Brain pericyte (primary cell): ENCODE results near the gene C12orf43.

ENCODE experiments used
- DNase-seq: peaks from one replicate; pipeline ENCODE4 v3.0.0-alpha.2; 2012; ENCODE audit warnings: low read depth, low spot score

Gene C12orf43

DNA sequence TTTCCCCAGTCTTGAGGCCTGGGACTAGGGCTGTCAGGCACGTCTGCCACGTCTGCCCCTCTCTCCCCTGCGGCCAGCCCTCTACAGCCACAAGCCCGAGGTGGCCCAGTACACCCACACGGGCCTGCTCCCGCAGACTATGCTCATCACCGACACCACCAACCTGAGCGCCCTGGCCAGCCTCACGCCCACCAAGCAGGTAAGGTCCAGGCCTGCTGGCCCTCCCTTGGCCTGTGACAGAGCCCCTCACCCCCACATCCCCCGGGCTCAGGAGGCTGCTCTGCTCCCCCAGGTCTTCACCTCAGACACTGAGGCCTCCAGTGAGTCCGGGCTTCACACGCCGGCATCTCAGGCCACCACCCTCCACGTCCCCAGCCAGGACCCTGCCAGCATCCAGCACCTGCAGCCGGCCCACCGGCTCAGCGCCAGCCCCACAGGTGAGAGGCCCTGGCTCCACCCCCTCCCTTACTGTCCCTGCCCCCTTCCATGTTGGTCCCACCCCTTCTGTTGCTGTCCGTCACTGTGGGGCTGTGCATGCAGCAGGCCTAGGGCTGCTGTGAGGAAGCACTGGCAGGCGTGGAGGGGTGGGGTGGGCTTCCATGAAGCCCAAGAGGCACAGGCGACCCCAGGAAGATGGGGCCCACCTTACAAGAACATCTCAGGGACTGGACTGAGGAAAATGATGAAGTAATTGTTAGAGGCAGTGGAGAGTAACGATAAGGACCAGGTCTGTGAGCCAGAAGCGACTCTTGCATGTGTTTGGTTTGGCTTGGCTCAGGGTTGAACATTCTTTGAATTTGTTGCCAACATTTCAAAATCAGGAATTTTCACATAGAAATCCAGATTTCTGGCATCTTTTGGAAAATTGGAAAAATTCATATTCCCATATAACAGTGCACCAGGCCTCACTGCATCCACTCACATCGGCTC, 16.8 kb downstream of the C12orf43 start:
- DNase-seq, result no peak

DNA sequence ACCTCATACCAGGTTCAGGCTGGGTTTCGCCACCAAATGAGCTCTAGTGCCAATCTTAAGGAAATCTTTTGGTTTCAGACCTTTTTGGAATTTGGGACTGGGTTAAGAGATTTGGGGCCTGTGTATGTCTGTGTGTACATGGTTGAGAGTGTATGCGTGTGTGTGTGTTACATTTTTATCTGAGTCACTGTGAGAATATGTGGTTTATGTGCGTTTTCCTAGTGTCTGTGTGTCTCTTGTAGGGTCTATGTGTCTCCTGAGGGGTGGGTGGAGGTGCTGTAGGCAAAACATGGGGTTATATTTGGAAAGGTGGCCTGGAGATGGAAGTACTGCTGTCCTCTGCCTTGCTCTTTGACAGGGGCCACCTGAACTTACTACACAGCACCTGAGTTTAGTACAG, 17.9 kb downstream of the C12orf43 start:
- DNase-seq, result no peak

DNA sequence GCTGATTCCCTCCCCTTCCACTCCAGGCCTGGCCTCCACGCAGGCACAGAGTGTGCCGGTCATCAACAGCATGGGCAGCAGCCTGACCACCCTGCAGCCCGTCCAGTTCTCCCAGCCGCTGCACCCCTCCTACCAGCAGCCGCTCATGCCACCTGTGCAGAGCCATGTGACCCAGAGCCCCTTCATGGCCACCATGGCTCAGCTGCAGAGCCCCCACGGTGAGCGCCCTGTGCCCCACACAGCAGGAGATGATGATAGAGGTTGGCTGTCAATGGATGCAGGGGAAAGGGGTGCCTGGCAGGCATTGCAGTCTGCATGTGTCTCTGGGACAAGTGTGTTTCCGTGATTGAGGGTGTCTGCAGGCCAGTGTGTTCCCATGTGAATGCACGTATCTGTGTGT, 18.8 kb downstream of the C12orf43 start:
- DNase-seq, result no peak

DNA sequence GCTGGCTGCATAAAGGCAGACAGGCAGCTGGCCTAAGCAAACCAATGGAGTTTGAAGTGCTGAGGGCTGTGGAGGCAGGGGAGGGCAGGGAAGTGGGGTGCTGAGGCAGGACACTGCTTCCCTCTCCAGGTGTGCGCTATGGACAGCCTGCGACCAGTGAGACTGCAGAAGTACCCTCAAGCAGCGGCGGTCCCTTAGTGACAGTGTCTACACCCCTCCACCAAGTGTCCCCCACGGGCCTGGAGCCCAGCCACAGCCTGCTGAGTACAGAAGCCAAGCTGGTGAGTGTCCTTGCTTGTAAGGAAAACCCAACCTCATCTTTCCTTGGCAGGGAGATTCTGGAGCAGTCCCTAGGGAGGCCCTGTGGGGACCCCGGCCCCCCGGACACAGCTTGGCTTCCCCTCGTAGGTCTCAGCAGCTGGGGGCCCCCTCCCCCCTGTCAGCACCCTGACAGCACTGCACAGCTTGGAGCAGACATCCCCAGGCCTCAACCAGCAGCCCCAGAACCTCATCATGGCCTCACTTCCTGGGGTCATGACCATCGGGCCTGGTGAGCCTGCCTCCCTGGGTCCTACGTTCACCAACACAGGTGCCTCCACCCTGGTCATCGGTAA, 20.0 kb downstream of the C12orf43 start:
- no peak for DNase-seq

DNA sequence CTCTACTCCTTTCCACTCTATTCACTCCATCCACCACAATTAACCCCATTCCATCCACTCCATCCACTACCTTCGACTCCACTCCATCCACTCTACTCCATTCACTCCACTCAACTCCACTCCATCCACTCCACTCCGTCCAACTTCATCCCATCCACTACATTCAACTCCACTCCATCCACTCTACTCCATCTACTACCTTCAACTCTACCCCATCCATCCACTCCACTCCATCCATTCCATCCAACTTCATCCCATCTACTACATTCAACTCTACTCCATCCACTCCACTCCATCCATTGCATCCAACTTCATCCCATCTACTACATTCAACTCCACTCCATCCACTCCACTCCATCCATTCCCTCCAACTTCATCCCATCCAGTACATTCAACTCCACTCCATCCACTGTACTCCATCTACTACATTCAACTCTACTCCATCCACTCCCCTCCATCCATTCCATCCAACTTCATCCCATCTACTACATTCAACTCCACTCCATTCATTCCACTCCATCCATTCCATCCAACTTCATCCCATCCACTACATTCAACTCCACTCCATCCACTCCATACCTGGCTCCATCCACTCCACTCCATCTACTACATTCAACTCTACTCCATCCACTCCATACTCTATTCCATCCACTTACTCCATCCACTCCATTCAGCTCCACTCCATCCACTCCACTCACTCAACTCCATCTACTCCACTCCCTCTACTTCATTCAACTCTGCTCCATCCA, 21.5 kb downstream of the C12orf43 start:
- DNase-seq, result no peak

DNA sequence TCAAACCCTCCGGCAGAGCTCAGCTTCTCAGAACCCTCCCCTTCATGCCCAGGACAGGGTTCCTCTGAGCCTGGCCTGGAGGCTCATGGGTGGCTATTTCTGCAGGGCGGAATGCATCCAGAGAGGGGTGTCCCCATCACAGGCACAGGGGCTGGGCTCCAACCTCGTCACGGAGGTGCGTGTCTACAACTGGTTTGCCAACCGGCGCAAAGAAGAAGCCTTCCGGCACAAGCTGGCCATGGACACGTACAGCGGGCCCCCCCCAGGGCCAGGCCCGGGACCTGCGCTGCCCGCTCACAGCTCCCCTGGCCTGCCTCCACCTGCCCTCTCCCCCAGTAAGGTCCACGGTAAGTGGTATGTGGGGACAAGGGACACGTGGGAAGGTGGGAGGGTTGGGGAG, 22.2 kb downstream of the C12orf43 start:
- no peak for DNase-seq

DNA sequence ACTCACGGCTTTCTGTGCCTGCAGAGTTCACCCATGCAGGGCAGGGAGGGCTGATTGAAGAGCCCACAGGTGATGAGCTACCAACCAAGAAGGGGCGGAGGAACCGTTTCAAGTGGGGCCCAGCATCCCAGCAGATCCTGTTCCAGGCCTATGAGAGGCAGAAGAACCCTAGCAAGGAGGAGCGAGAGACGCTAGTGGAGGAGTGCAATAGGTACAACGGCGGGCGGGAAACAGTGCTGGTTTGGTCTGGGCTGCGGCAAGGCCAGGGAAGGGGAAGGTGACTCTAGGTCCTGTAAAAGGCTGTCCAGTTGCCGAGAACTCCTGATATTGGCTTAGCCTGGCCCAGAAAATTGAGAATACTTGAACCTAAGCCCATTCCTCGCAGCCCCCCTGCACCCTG, 22.8 kb downstream of the C12orf43 start:
- DNase-seq, result no peak

DNA sequence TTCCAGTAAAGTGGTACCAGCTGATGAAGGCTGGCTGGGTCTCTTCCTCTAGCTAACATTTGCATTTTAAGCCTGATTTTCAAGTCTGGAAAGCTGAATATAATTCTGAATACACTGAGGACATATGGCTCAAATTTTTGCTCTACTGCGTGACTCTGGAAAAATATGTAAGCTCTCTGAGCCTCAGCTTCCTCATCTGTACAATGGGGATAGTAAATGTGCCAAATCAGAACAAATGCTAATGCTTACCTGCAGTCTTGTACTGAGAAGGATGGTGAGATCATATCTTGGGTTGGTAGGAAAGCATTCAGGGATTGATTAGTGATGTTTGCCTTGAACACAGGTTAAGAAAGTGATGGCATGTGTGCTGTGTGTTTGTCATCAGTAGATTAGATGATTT, 23.3 kb downstream of the C12orf43 start:
- DNase-seq, result no peak

DNA sequence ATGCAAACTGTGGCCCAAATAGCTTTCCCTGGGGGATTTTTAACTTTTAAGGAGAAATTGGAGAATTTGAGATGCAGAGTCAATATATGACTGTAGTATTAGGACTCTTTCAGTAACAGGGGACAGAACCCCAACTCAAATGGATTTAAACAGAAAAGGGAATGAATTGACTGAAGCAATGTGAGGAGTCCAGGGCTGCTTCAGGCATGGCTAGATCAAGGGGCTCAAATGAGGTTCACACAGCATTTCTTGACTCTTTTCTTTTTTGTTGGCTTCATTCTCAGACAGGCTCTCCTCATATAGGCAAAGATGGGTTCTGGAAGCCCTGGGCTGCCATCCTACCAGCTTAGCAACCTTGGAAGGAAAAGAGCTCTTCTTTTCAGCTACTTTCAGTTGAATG, 24.3 kb downstream of the C12orf43 start:
- no peak for DNase-seq

DNA sequence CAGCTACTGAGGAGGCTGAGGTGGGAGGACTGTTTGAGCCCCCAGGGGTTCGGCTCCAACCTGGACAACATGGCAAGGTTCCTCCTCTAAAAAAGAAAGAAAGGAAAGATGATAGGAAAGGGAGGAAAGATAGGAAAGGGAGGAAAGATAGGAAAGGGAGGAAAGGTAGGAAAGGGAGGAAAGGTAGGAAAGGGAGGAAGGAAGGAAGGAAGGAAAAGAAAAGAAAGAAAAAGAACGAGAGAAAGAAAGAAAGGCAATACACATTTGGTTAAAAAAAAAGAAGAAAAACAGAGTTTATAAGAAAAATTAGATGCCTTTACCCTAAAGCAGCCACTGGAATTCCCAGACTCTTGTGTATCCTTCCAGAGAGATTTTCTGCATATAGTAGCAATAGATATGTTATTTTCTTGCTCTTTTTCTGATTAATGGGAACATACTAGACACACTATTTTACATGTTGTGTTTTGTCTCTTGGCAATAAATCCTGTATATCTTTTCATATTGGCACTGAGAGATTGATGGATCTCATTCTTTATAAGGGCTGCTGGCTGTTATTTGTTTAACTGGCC, 25.7 kb downstream of the C12orf43 start:
- DNase-seq, result no peak

DNA sequence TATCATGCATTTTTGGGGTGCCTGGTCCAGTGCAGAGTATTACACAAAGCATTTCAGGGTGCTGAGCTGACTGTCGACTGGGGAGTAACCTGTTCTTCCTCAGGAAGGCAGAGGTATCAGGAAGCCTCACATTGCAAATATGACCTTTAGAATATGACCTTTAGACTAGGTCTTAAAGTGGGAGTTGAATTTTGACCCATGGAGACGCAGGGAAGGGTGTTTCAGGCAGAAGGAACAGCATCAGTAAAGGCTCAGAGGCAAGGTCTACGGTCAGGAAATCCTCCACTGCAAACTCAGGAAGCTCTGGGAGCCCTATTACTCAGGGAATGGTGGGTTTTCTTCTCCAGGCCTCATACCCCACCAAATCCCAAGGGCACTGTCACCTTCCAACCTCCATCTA, 26.6 kb downstream of the C12orf43 start:
- DNase-seq, result no peak

DNA sequence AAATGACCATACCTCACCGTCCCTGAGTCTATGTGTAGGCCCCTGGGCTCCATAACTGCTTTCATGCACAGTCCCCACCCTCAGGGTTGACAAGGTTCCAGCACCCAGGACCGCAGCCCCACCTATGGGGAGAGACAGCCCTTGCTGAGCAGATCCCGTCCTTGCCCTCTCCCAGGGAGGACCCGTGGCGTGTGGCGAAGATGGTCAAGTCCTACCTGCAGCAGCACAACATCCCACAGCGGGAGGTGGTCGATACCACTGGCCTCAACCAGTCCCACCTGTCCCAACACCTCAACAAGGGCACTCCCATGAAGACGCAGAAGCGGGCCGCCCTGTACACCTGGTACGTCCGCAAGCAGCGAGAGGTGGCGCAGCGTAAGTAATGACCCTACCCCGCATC, 27.6 kb downstream of the C12orf43 start:
- no peak for DNase-seq

DNA sequence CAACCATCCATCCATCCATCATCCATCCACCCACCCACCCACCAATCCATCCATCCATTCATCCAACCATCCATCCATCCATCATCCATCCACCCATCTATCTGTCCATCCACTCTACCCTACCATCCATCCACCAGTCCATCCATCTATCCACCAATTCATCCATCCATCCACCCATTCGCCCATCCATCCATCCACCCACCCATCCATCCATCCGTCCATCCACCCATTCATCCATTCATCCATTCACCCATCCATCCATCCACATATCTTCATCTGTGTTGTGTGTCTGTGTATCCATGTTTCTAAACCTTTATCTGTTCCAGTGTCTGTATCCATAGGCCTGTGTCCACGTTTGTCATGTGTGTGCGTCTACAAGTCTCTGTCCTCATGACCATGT, 28.1 kb downstream of the C12orf43 start:
- DNase-seq, result no peak

DNA sequence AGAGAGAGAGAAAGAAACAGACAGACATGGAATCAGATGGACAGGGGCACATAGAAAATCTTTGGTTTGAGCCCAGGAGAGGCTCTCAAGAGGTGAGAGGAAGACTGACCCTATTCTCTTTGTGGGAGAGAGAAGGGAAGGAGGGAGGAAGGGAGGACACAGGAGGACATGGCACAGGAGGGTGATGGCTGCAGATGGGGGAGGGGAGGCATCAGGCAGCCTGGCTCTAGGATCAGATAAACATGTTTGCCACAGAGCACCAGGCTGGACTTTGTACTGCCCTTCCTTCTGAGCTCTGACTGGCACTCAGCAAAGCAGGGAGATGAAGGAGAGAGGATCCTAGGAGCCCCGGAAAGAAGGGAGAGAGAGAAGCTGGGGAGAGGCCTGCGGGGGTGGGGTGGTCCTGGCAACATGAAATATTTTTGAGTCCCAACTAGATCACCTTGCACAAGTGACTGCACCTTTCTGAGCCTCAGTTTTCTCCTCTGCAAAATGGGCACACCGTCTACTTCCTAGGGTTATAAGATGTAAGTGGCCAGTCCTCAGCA, 31.9 kb downstream of the C12orf43 start:
- no peak for DNase-seq

DNA sequence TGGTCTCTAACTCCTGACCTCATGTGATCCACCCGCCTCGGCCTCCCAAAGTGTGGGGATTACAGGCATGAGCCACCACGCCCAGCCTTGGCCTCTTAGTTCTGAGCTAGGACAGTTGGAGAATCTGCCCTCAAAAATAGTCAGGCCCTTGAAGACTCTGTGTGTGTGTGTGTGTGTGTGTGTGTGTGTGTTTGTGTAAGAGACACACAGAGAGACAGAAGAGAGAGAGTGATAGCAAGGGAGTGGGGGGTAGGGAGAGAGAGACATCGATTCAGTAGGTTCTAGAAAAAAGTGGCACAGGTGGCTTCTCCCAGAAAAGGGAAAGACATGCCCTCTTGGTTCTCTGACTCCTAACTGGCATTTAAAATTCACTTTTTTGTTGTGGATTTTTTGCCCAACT, 32.5 kb downstream of the C12orf43 start:
- DNase-seq, result no peak

DNA sequence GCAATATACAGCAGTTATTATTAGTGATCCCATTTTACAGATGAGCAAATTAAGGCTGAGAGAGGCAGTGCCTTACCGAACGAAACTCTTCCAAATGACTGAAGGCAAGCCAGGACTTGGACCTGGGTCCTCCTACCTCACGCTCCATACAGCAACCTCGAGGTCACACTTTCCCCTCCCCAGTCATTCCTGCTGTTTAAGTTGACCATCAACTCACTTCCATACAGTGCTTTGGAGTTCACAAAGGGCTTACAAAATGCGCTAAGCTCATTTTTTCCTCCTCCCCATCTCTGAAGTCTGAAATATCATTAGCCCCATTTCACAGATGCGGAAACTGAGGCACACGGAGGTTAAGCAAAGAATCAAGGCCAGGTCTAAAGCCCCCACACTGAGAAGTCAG, 33.6 kb downstream of the C12orf43 start:
- no peak for DNase-seq

DNA sequence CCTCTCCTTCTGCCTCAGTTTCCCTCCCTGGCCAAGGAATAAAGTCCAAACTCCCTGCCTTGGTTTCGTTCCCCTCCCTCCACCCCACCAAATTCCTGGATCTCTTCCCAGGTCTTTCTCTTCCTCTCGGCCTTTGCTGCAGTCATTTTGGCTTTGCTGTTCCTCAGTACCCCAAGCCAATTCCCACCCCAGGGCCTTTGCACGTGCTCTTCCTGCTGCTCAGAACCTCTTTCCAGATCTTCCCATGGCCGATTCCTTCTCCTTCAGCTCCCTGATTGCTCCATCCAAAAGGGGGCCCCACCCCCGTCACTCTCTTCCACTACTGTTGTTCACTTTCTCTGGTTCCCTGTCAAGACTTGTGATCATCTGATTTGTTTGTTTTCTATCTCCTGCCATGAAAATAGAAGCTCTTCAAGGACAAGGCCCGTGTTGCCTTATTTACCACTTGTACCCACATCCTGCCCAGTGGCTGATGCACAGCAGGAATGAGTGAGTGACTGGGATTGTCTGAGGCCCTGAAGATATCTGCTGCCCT, 34.8 kb downstream of the C12orf43 start:
- DNase-seq, result no peak

DNA sequence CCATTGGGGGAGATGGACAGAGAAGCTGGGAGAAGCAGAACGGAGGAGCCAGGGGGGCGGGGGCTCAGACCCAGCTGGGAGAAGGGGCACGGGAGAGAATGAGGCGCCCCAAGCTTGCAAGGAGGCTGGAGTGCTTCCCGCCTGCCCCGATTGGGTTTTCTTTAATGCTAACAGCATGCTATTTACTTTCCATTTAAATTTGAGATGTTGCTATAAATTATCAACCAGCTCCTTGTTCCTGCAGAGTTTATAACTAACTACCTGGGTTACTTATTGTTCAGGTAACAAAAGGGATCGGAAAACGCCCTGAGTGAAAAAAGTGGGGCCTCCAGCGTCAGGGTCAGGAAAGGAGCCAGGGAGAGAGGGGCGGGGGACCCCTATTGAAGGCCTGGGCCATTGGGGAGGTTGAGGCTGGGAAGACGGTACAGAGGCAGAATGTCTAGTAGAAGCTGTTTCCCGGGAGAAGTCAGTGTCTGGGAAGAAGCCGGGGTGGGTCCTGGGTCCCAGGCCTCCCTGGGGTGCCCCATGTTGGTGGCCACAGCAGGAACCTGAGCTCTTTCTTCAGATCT, 35.4 kb downstream of the C12orf43 start:
- DNase-seq, result no peak

DNA sequence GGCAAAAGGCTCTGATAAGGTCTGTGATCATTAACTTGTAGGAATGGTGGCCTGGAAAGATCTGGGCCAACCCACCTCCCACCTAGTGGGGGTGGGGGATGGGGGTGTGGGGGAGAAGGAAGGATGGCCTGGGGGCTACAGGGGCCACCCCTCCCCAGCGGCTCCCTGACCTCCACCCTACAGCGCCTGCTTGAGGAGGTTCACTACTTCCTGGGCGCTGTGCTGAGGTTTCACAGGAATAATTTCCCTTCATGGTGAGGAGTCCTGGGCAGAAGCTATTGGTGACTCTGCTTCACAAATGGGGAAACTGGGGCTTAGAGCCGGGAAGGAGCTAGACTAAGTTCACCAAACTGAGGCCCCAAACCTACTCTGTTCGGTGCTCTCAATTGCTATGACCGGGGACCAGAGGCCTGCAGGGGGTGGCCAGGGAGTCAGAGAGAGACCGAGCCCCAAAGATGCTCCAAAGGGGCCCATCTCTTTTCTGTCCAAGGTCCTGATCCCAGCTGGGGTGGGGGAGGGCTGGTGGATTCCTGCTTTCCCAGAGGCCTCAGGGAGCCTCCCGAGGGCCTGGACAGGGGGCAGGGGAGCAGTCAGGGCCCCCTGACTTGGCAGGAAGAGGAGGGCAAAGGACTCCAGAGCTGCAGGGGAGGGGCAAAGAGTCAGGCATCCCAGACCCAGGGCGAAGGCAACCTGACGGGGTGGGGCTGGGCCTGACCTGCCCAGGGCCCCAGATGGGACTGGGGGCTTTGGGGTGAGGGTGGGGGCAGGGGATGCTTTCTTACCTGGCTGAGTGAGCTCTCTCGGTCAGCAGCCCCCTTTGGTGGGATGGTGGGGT, 36.2 kb downstream of the C12orf43 start:
- no peak for DNase-seq

DNA sequence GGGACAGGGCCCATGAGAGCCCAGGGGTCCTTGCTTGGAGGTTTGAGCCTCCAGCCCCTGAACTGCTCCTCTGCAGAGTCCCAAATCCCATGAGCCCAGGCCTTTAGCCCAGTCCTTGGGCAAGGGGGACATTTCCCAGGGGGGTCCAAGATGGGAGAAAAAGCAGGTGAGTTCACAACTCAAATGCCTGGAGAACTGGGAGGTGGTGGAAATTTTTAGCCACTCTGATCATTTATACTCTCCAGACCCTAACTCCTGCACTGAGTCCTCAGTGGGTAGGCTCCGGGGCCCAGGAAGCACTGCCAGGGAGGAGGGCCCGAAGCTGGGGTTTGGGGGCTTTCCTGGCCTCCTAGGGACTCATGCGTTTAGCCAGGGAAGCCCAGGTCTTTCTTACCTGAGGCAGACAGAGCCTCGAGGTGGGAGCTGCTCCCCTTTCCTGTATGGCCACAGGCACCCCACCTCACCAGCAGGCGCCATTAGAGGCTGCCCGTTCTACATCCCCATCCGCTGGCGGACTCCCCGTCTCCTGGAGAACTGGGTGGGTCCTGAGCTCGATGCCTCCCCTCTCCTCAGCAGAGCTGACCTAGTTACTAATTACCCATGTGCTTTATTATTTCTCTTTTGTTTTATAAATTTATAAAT, 36.9 kb downstream of the C12orf43 start:
- DNase-seq, result no peak
